ENCODE results near the gene FSTL5.

DNA sequence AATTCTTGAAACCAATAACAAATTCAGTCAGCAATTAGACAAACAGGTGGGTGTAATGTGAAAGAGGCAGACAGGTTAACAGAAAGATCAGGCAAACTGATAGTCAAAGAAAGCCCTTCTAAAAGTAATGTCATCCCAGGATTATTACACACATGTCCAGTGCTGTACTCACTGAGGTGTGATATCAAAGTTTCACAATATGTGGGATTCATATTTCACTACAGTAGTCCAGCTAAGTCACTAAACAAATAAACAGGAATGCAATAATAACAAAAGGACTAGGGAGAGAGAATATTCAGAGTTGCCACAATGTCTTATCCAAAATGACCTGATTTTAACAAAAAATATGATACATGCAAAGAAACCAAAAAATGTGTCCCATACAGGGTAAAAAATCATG lies 787.5 kb downstream of the FSTL5 start:
- TF ChIP-seq, protein P1, sequence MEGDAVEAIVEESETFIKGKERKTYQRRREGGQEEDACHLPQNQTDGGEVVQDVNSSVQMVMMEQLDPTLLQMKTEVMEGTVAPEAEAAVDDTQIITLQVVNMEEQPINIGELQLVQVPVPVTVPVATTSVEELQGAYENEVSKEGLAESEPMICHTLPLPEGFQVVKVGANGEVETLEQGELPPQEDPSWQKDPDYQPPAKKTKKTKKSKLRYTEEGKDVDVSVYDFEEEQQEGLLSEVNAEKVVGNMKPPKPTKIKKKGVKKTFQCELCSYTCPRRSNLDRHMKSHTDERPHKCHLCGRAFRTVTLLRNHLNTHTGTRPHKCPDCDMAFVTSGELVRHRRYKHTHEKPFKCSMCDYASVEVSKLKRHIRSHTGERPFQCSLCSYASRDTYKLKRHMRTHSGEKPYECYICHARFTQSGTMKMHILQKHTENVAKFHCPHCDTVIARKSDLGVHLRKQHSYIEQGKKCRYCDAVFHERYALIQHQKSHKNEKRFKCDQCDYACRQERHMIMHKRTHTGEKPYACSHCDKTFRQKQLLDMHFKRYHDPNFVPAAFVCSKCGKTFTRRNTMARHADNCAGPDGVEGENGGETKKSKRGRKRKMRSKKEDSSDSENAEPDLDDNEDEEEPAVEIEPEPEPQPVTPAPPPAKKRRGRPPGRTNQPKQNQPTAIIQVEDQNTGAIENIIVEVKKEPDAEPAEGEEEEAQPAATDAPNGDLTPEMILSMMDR (IDR thresholded peaks at IDR 0.05; ENCODE audit: extremely low read depth in 1 of 2, insufficient read depth in 1 of 2, low read depth in 1 of 2, low read length in 2 of 2) = no peak
- TF ChIP-seq POLR2A (IDR thresholded peaks at IDR 0.05; ENCODE audit: low read depth, low read length) (no peak), FOS (IDR thresholded peaks at IDR 0.05; ENCODE audit: borderline replicate concordance, insufficient read depth, low read length) (no peak), POLR2AphosphoS5 (IDR thresholded peaks at IDR 0.05; ENCODE audit: insufficient read depth, low read depth, low read length) (no peak), EZH2 (IDR thresholded peaks at IDR 0.05; ENCODE audit: borderline replicate concordance, low read depth, low read length, severe bottlenecking) (no peak), MYC (IDR thresholded peaks at IDR 0.05; ENCODE audit: low read depth, low read length) (no peak), GATA2 (IDR thresholded peaks at IDR 0.05; ENCODE audit: insufficient read depth, insufficient read length, low read depth, low read length) (no peak)
- TF ChIP-seq, protein P2, sequence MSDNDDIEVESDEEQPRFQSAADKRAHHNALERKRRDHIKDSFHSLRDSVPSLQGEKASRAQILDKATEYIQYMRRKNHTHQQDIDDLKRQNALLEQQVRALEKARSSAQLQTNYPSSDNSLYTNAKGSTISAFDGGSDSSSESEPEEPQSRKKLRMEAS (IDR thresholded peaks at IDR 0.05; ENCODE audit: insufficient read depth, insufficient read length) = no peak

All from endothelial cell of umbilical vein (primary cell).